PC-3 (cell line): ENCODE results near the gene CPO. TPM values are rescaled to one million over a fixed set of nuclear protein-coding genes. Genes with fewer than 3 reads are reported as not detected.

ENCODE experiments used
- ATAC-seq: fragments of 200-7000 bp; cut with Tn5 transposase; 2 replicates; pipeline ENCODE4 v1.9.1; 2020; ENCODE audit warnings: mild to moderate bottlenecking, moderate library complexity
- BruUV-seq: library from RNA; stranded (reverse); fragments of 400-500 nt; replicated peaks from 2 replicates; lab custom pipeline; 2021; lab: Mats Ljungman, UMichigan
- CTCF ChIA-PET: fragments of 300-600 bp; sonication (Branson Sonifier 250); formaldehyde crosslinking; loops from one replicate; lab custom pipeline; 2022; ENCODE audit warnings: antibody characterized with exemption; lab: Charles Lee
- POLR2A ChIA-PET: fragments of 300-600 bp; sonication (Branson Sonifier 250); formaldehyde crosslinking; loops from one replicate; lab custom pipeline; 2022; ENCODE audit warnings: antibody characterized with exemption; ENCODE audit not compliant: unreplicated experiment; lab: Charles Lee
- DNase-seq: peaks from one replicate; pipeline ENCODE4 v3.0.0-alpha.2; 2015
- H2AFZ ChIP-seq: fragments of 300-600 bp; sonication (generic); 2 replicates; pipeline ENCODE4 v1.6.0; 2016; ENCODE audit warnings: antibody characterized with exemption, low read length
- H3F3A ChIP-seq: fragments of 300-600 bp; sonication (generic); one replicate; pipeline ENCODE4 v1.6.0; 2017; ENCODE audit warnings: antibody characterized with exemption, low read length, control low read depth, mild to moderate bottlenecking; ENCODE audit not compliant: unreplicated experiment
- H3K27ac ChIP-seq: fragments of 300-600 bp; sonication (generic); 2 replicates; pipeline ENCODE4 v1.5.1; 2016; ENCODE audit warnings: mild to moderate bottlenecking, low read length
- H3K27me3 ChIP-seq: fragments of 300-600 bp; sonication (generic); 2 replicates; pipeline ENCODE4 v1.6.1; 2016; ENCODE audit warnings: low read length, mixed read lengths
- H3K36me3 ChIP-seq: fragments of 300-600 bp; sonication (generic); 2 replicates; pipeline ENCODE4 v1.6.1; 2016; ENCODE audit warnings: low read depth, mixed run types, low read length, mixed read lengths
- H3K4me1 ChIP-seq: fragments of 300-600 bp; sonication (generic); 2 replicates; pipeline ENCODE4 v1.5.1; 2016; ENCODE audit warnings: low read length; ENCODE audit not compliant: insufficient read depth
- H3K4me2 ChIP-seq: fragments of 300-600 bp; sonication (generic); 2 replicates; pipeline ENCODE4 v1.6.0; 2016; ENCODE audit warnings: low read length
- H3K4me3 ChIP-seq: fragments of 300-600 bp; sonication (generic); 2 replicates; pipeline ENCODE4 v1.5.1; 2016; ENCODE audit warnings: mild to moderate bottlenecking, low read length, mixed read lengths
- H3K79me2 ChIP-seq: fragments of 300-600 bp; sonication (generic); 2 replicates; pipeline ENCODE4 v1.6.1; 2017; ENCODE audit warnings: low read length, mixed read lengths
- H3K9ac ChIP-seq: fragments of 300-600 bp; sonication (generic); 2 replicates; pipeline ENCODE4 v1.6.0; 2016; ENCODE audit warnings: mild to moderate bottlenecking, low read length
- H3K9me2 ChIP-seq: fragments of 300-600 bp; sonication (generic); replicated peaks from 2 replicates; pipeline ENCODE4 v1.6.1; 2016; ENCODE audit warnings: mixed run types, low read length, mixed read lengths
- H3K9me3 ChIP-seq: fragments of 300-600 bp; sonication (generic); 2 replicates; pipeline ENCODE4 v1.6.1; 2016; ENCODE audit warnings: low read length, mixed read lengths
- H4K20me1 ChIP-seq: fragments of 300-600 bp; sonication (generic); 2 replicates; pipeline ENCODE4 v1.6.1; 2016; ENCODE audit warnings: low read length, mixed read lengths
- EZH2 ChIP-seq: fragments of 300-600 bp; sonication (generic); IDR thresholded peaks from one replicate; pipeline ENCODE4 v1.6.1; 2017; ENCODE audit warnings: antibody characterized with exemption, mild to moderate bottlenecking, low read length; ENCODE audit not compliant: unreplicated experiment
- EZH2phosphoT487 ChIP-seq: fragments of 300-600 bp; sonication (generic); IDR thresholded peaks from 2 replicates; pipeline ENCODE4 v1.6.1; 2018; ENCODE audit warnings: mild to moderate bottlenecking, antibody characterized with exemption, low read length, borderline replicate concordance
- intact Hi-C: fragments of 100-400 bp; cut with micrococcal nuclease; formaldehyde crosslinking; loops from 2 replicates; pipeline ENCODE4 v1.9.0; 2023
- total RNA-seq: library from RNA; depleted of rRNA; stranded (reverse); fragments of >200 nt; gene quantifications from 2 replicates; pipeline ENCODE4 v1.2.3, GENCODE V29; 2014
- TF ChIP-seq, protein P1 (sequence below): fragments of 300-600 bp; sonication (generic); conservative IDR thresholded peaks from 2 replicates; pipeline ENCODE4 v1.5.1; 2017; ENCODE audit warnings: antibody characterized with exemption, low read depth, mild to moderate bottlenecking, low read length

CPO gene
- total RNA-seq, 1 experiment from 2014 or later = not detected

DNA sequence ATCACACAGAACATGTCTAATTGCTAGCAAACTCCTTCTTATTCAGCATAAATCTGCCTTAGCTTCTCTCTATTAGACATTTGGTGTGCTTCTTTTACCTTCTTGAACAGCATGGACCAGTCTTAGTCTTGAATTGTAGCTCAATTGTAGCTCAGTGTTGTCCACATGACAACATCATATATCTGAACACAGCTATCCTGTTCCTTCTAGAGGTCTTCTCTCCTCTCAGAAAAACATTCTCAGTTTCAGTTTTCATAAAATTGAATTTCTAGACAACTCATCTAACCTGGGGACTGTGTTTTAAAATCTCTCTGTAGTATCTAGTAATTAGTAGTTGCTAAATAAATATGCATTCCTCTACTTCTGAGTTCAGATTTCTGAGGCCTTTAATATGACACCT is 47.6 kb downstream of the CPO start:
- no peak for ATAC-seq
- no TSS peak for BruUV-seq
- POLR2A ChIA-PET = no interaction called here

DNA sequence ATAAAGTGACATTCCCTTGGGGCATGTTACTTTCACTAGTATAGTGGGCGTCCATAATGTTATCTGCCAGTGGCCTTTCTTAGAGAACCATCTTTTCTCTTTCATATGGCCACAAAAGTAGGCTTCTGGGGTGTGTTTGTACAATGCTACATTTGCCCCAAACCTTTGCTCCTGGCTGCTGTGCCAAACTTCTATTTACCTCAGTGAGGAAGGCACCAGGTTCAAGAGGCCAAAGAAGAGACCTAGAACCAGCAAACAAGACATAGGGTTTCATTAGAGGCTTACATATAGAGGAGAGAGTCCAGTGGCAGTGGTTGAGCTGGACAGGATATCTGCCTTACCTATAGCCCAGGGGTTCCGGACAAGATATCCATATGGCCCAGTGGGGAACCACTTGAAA is 48.5 kb downstream of the CPO start:
- intact Hi-C loops = loop anchor here (10.0 kb wide), 2 partner anchors 293 to 637 kb away; partner anchors contain the start of gene METTL21A
- TF ChIP-seq EZH2phosphoT487 (no peak), EZH2 (no peak)
- TF ChIP-seq, protein P1, sequence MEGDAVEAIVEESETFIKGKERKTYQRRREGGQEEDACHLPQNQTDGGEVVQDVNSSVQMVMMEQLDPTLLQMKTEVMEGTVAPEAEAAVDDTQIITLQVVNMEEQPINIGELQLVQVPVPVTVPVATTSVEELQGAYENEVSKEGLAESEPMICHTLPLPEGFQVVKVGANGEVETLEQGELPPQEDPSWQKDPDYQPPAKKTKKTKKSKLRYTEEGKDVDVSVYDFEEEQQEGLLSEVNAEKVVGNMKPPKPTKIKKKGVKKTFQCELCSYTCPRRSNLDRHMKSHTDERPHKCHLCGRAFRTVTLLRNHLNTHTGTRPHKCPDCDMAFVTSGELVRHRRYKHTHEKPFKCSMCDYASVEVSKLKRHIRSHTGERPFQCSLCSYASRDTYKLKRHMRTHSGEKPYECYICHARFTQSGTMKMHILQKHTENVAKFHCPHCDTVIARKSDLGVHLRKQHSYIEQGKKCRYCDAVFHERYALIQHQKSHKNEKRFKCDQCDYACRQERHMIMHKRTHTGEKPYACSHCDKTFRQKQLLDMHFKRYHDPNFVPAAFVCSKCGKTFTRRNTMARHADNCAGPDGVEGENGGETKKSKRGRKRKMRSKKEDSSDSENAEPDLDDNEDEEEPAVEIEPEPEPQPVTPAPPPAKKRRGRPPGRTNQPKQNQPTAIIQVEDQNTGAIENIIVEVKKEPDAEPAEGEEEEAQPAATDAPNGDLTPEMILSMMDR = no peak
- H4K20me1 ChIP-seq = no peaks in the 10 kb centered on the region
- CTCF ChIA-PET = no interaction called here
- no peak overlapping the region for H2AFZ ChIP-seq
- no peak overlapping the region for H3K4me3 ChIP-seq
- no peaks in the 10 kb centered on the region for H3K9me2 ChIP-seq
- H3F3A ChIP-seq = no peaks in the 10 kb centered on the region
- no peak overlapping the region for H3K27ac ChIP-seq
- POLR2A ChIA-PET = no interaction called here
- no peaks in the 10 kb centered on the region for H3K27me3 ChIP-seq
- H3K36me3 ChIP-seq = no peaks in the 10 kb centered on the region
- ATAC-seq (no peak), DNase-seq (no peak)
- BruUV-seq = no TSS peak
- no peaks in the 10 kb centered on the region for H3K79me2 ChIP-seq
- H3K4me1 ChIP-seq = peaks cover 24% of the 10 kb centered on the region
- no peak overlapping the region for H3K4me2 ChIP-seq
- H3K9me3 ChIP-seq = no peaks in the 10 kb centered on the region
- H3K9ac ChIP-seq = no peak overlapping the region

More for the DNA sequence above, 47.6 kb downstream of the CPO start:
- Histone ChIP-seq H3F3A (no peaks in the 10 kb centered on the region), H4K20me1 (no peaks in the 10 kb centered on the region), H3K9me3 (no peaks in the 10 kb centered on the region), H3K36me3 (no peaks in the 10 kb centered on the region), H3K27me3 (no peaks in the 10 kb centered on the region), H3K9me2 (no peaks in the 10 kb centered on the region), H3K27ac (no peak overlapping the region), H3K4me3 (no peak overlapping the region), H3K9ac (no peak overlapping the region), H3K79me2 (no peaks in the 10 kb centered on the region), H3K4me2 (no peak overlapping the region), H3K4me1 (peaks cover 33% of the 10 kb centered on the region), H2AFZ (no peak overlapping the region)
- TF ChIP-seq EZH2phosphoT487 (no peak), EZH2 (no peak)
- TF ChIP-seq, protein P1 = no peak
- DNase-seq = no peak
- intact Hi-C loops = loop anchor here (10.0 kb wide), 2 partner anchors 292 to 638 kb away; partner anchors contain the start of gene METTL21A
- CTCF ChIA-PET = no interaction called here

GRCh38 chr2:206988884-206989283 is 49.6 kb downstream of the CPO start:
- POLR2A ChIA-PET = no interaction called here
- Histone ChIP-seq H3K9ac (no peak overlapping the region), H2AFZ (peak overlapping the region; percentile 86), H3K79me2 (no peaks in the 10 kb centered on the region), H3K4me3 (no peak overlapping the region), H3K4me1 (peaks cover 14% of the 10 kb centered on the region), H3K4me2 (peak overlapping the region; percentile 48), H3F3A (no peaks in the 10 kb centered on the region), H3K36me3 (no peaks in the 10 kb centered on the region), H3K9me2 (no peaks in the 10 kb centered on the region), H3K9me3 (no peaks in the 10 kb centered on the region), H3K27ac (no peak overlapping the region), H3K27me3 (no peaks in the 10 kb centered on the region), H4K20me1 (no peaks in the 10 kb centered on the region)
- BruUV-seq = no TSS peak
- CTCF ChIA-PET = no interaction called here
- no peak for ATAC-seq
- TF ChIP-seq EZH2phosphoT487 (no peak), EZH2 (no peak)
- TF ChIP-seq, protein P1 = no peak
- intact Hi-C loops = loop anchor here (10.0 kb wide), 2 partner anchors 294 to 636 kb away; partner anchors contain the start of gene METTL21A
- no peak for DNase-seq
